GM21723 (cell line): ENCODE measurements around the gene TMEM238L.

Experiments
- ATAC-seq: cut with Tn5 transposase; IDR thresholded peaks from one replicate; pipeline ENCODE4 v1.9.1; 2021; ENCODE audit warnings: mild to moderate bottlenecking, moderate library complexity; ENCODE audit not compliant: unreplicated experiment

Gene TMEM238L

DNA sequence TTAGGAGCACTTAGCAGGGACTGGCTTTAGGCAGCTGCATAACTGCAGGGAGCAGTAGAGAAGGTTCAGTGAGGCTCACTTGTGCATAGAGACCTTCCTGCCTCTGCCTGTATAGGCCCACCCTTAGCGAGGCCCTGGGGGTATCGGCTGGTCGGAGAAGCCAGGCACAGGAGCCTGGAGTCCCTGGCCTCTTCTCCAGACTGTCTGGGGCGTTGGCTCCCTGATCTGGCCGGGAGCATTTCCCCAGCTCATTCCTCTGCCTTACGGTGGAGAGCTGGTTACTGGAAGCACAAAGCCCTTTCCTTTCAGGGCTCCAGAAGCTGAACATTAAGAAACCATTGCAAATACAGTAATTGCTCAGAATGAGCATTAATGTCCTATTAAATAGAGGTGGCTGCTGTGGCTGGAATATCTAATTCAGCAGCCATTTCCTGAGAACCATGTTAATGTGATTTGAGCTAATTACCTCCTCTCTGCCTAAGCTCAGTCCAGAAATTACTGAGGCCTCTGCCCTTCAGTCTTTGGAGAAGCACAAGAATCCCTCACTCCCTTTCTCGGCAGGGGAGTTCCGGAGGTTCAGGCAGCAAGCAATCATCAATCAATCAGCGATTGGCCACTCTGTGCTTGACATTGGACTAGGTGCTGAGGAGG is 55.2 kb downstream of the TMEM238L start:
- no peak for ATAC-seq

DNA sequence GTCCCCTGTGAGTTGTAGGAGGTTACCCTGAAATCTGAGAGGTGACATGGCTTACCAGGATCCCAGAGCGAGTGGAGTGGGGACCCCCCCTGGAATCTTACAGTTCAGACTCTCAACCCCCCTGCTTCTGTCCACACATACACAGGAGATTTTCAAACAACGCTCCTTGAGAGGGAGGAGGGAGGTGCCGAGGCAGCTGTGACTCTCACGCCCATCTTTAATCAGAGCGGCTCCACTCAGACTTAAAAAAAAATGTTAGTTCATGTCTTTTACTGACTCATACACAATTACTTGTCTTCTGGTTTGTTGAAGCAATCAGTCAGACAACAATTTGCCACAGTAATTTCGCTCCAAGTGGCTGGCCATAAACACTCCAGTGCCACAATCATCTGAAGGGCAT is 58.7 kb downstream of the TMEM238L start:
- no peak for ATAC-seq
